HG03520 (cell line): ENCODE results near the gene AKAP13.
"Not testable (repeated sequence)": the region's sequence is repeated elsewhere in the genome, so short reads cannot be mapped to it uniquely, and the experiment has no call there.

Experiments
- ATAC-seq: cut with Tn5 transposase; IDR thresholded peaks from one replicate; pipeline ENCODE4 v1.9.1; 2021; ENCODE audit warnings: mild to moderate bottlenecking, moderate library complexity; ENCODE audit not compliant: unreplicated experiment

Gene AKAP13

GRCh38 chr15:85584872-85585271 is 204.5 kb downstream of the AKAP13 start:
- no peak for ATAC-seq

GRCh38 chr15:85586196-85586595 is 205.8 kb downstream of the AKAP13 start:
- not testable (repeated sequence) for ATAC-seq

- no peak for ATAC-seq
Measured at GRCh38 chr15:85587707-85588411, 207.5 kb downstream of the AKAP13 start.

GRCh38 chr15:85588677-85589076 is 208.3 kb downstream of the AKAP13 start:
- no peak for ATAC-seq

GRCh38 chr15:85589851-85590250 is 209.4 kb downstream of the AKAP13 start:
- no peak for ATAC-seq

- ATAC-seq: no peak
Measured at GRCh38 chr15:85591622-85592021, 211.2 kb downstream of the AKAP13 start.

GRCh38 chr15:85592148-85592547 is 211.7 kb downstream of the AKAP13 start:
- no peak for ATAC-seq

- no peak for ATAC-seq
Measured at GRCh38 chr15:85593809-85594445, 213.5 kb downstream of the AKAP13 start.

GRCh38 chr15:85595804-85596536 is 215.6 kb downstream of the AKAP13 start:
- no peak for ATAC-seq

GRCh38 chr15:85597155-85597815 is 216.9 kb downstream of the AKAP13 start:
- no peak for ATAC-seq

GRCh38 chr15:85598219-85598618 is 217.8 kb downstream of the AKAP13 start:
- ATAC-seq: no peak

- no peak for ATAC-seq
Measured at GRCh38 chr15:85598718-85599398, 218.5 kb downstream of the AKAP13 start.

- no peak for ATAC-seq
Measured at GRCh38 chr15:85600001-85600400, 219.6 kb downstream of the AKAP13 start.

GRCh38 chr15:85603160-85603559 is 222.8 kb downstream of the AKAP13 start:
- no peak for ATAC-seq

- no peak for ATAC-seq
Measured at GRCh38 chr15:85603703-85604102, 223.3 kb downstream of the AKAP13 start.

GRCh38 chr15:85604194-85604593 is 223.8 kb downstream of the AKAP13 start:
- no peak for ATAC-seq

GRCh38 chr15:85606738-85607137 is 226.3 kb downstream of the AKAP13 start:
- ATAC-seq: no peak

- no peak for ATAC-seq
Measured at GRCh38 chr15:85607141-85607806, 226.9 kb downstream of the AKAP13 start.

- ATAC-seq: no peak
Measured at GRCh38 chr15:85607842-85608241, 227.4 kb downstream of the AKAP13 start.

- no peak for ATAC-seq
Measured at GRCh38 chr15:85609492-85609891, 229.1 kb downstream of the AKAP13 start.
